ENCODE data around the gene FSD1. TPM values are rescaled to one million over a fixed set of nuclear protein-coding genes. Genes with fewer than 3 reads are reported as not detected.
"Not testable (repeated sequence)": the region's sequence is repeated elsewhere in the genome, so short reads cannot be mapped to it uniquely, and the experiment has no call there.

The FSD1 gene
- total and polyA plus RNA-seq, 2 donors = 0.49 to 1.6 TPM

GRCh38 chr19:4277191-4277696, 27.2 kb upstream of the FSD1 start:
- Histone ChIP-seq H3K27ac (ENCODE audit: low read depth) (no peak overlapping the region), H3K4me3 (ENCODE audit: low read depth, low read length) (no peak overlapping the region), H3K36me3 (ENCODE audit: insufficient read depth) (no peaks in the 10 kb centered on the region), H3K4me1 (ENCODE audit: insufficient read depth) (peaks cover 2% of the 10 kb centered on the region)
- DNase-seq (ENCODE audit: extremely low spot score) = no peak
- WGBS = 30% methylated on average over 16 of the region's 16 CpGs

- Histone ChIP-seq H3K36me3 (ENCODE audit: insufficient read depth) (no peaks in the 10 kb centered on the region), H3K27ac (ENCODE audit: low read depth) (no peak overlapping the region), H3K4me1 (ENCODE audit: insufficient read depth) (peaks cover 2% of the 10 kb centered on the region), H3K4me3 (ENCODE audit: low read depth, low read length) (no peak overlapping the region)
- no peak for DNase-seq (ENCODE audit: extremely low spot score)
- WGBS = 28% methylated on average over 4 of the region's 4 CpGs
Observed at GRCh38 chr19:4278010-4278409, 26.4 kb upstream of the FSD1 start.

- H3K4me3 ChIP-seq (ENCODE audit: low read depth, low read length) = peak within 1 kb of the TSS; percentile 13
Observed at GRCh38 chr19:4278419-4279266, 25.8 kb upstream of the FSD1 start, which contains the start of gene SHD. Gene SHD, plus strand, starts transcription at chr19:4279266. Its CDS starts 798 bp downstream, at chr19:4280064.

GRCh38 chr19:4279267-4279529, 25.2 kb upstream of the FSD1 start:
- peak overlapping the region; percentile 13 for H3K4me3 ChIP-seq (ENCODE audit: low read depth, low read length)
- no peaks in the 10 kb centered on the region for H3K36me3 ChIP-seq (ENCODE audit: insufficient read depth)
- DNase-seq (ENCODE audit: extremely low spot score) = no peak
- peaks cover 2% of the 10 kb centered on the region for H3K4me1 ChIP-seq (ENCODE audit: insufficient read depth)
- H3K27ac ChIP-seq (ENCODE audit: low read depth) = no peak overlapping the region
- WGBS = under 1% methylated on average over 30 of the region's 30 CpGs

More at GRCh38 chr19:4278419-4279266, 25.8 kb upstream of the FSD1 start, which contains the start of gene SHD:
- no peaks in the 10 kb centered on the region for H3K36me3 ChIP-seq (ENCODE audit: insufficient read depth)
- WGBS = 2% methylated on average over 44 of the region's 44 CpGs
- no peak within 1 kb of the TSS for H3K27ac ChIP-seq (ENCODE audit: low read depth)
- DNase-seq (ENCODE audit: extremely low spot score) = no peak
- H3K4me1 ChIP-seq (ENCODE audit: insufficient read depth) = peaks cover 2% of the 10 kb centered on the region

- Histone ChIP-seq H3K4me1 (ENCODE audit: insufficient read depth) (peaks cover 2% of the 10 kb centered on the region), H3K36me3 (ENCODE audit: insufficient read depth) (no peaks in the 10 kb centered on the region), H3K4me3 (ENCODE audit: low read depth, low read length) (peak overlapping the region; percentile 13), H3K27ac (ENCODE audit: low read depth) (no peak overlapping the region)
- WGBS = 2% methylated on average over 71 of the region's 71 CpGs
- no peak for DNase-seq (ENCODE audit: extremely low spot score)
Observed at GRCh38 chr19:4279530-4280422, 24.6 kb upstream of the FSD1 start.

GRCh38 chr19:4284176-4284958, 20.0 kb upstream of the FSD1 start:
- no peak for DNase-seq (ENCODE audit: extremely low spot score)
- 41% methylated on average over 20 of the region's 20 CpGs for WGBS
- no peaks in the 10 kb centered on the region for H3K36me3 ChIP-seq (ENCODE audit: insufficient read depth)

GRCh38 chr19:4284974-4285373, 19.4 kb upstream of the FSD1 start:
- no peak overlapping the region for H3K27ac ChIP-seq (ENCODE audit: low read depth)
- peaks cover 2% of the 10 kb centered on the region for H3K4me1 ChIP-seq (ENCODE audit: insufficient read depth)
- WGBS = 61% methylated on average over 6 of the region's 6 CpGs
- no peaks in the 10 kb centered on the region for H3K36me3 ChIP-seq (ENCODE audit: insufficient read depth)
- DNase-seq (ENCODE audit: extremely low spot score) = no peak
- H3K4me3 ChIP-seq (ENCODE audit: low read depth, low read length) = no peak overlapping the region

More at GRCh38 chr19:4284176-4284958, 20.0 kb upstream of the FSD1 start:
- Histone ChIP-seq H3K4me3 (ENCODE audit: low read depth, low read length) (no peak overlapping the region), H3K27ac (ENCODE audit: low read depth) (no peak overlapping the region), H3K4me1 (ENCODE audit: insufficient read depth) (peaks cover 2% of the 10 kb centered on the region)

GRCh38 chr19:4286141-4286540, 18.3 kb upstream of the FSD1 start:
- WGBS = 92% methylated on average over 4 of the region's 4 CpGs

GRCh38 chr19:4288091-4288777, 16.2 kb upstream of the FSD1 start:
- 80% methylated on average over 16 of the region's 16 CpGs for WGBS
- H3K4me3 ChIP-seq (ENCODE audit: low read depth, low read length) = no peak overlapping the region
- H3K36me3 ChIP-seq (ENCODE audit: insufficient read depth) = no peaks in the 10 kb centered on the region
- DNase-seq (ENCODE audit: extremely low spot score) = no peak
- no peaks in the 10 kb centered on the region for H3K4me1 ChIP-seq (ENCODE audit: insufficient read depth)
- no peak overlapping the region for H3K27ac ChIP-seq (ENCODE audit: low read depth)

More at GRCh38 chr19:4286141-4286540, 18.3 kb upstream of the FSD1 start:
- H3K36me3 ChIP-seq (ENCODE audit: insufficient read depth); H3K27ac ChIP-seq (ENCODE audit: low read depth); H3K4me3 ChIP-seq (ENCODE audit: low read depth, low read length); H3K4me1 ChIP-seq (ENCODE audit: insufficient read depth); DNase-seq (ENCODE audit: extremely low spot score): not testable (repeated sequence)

GRCh38 chr19:4291184-4291732, 13.1 kb upstream of the FSD1 start:
- H3K4me3 ChIP-seq (ENCODE audit: low read depth, low read length) = no peak overlapping the region
- H3K4me1 ChIP-seq (ENCODE audit: insufficient read depth) = no peaks in the 10 kb centered on the region
- no peak for DNase-seq (ENCODE audit: extremely low spot score)
- WGBS = 58% methylated on average over 8 of the region's 8 CpGs
- no peak overlapping the region for H3K27ac ChIP-seq (ENCODE audit: low read depth)
- no peaks in the 10 kb centered on the region for H3K36me3 ChIP-seq (ENCODE audit: insufficient read depth)

GRCh38 chr19:4292515-4292914, 11.9 kb upstream of the FSD1 start:
- Histone ChIP-seq H3K4me3 (ENCODE audit: low read depth, low read length) (no peak overlapping the region), H3K36me3 (ENCODE audit: insufficient read depth) (no peaks in the 10 kb centered on the region), H3K27ac (ENCODE audit: low read depth) (no peak overlapping the region), H3K4me1 (ENCODE audit: insufficient read depth) (no peaks in the 10 kb centered on the region)
- 85% methylated on average over 15 of the region's 15 CpGs for WGBS
- DNase-seq (ENCODE audit: extremely low spot score) = no peak

- no peak overlapping the region for H3K27ac ChIP-seq (ENCODE audit: low read depth)
- H3K4me1 ChIP-seq (ENCODE audit: insufficient read depth) = no peaks in the 10 kb centered on the region
- no peak for DNase-seq (ENCODE audit: extremely low spot score)
- 27% methylated on average over 10 of the region's 10 CpGs for WGBS
- H3K4me3 ChIP-seq (ENCODE audit: low read depth, low read length) = no peak overlapping the region
- H3K36me3 ChIP-seq (ENCODE audit: insufficient read depth) = no peaks in the 10 kb centered on the region
Observed at GRCh38 chr19:4294389-4294788, 10.0 kb upstream of the FSD1 start.
